ENCODE data around the gene OLFM2.

- no peak for TF ChIP-seq EZH2 (IDR thresholded peaks at IDR 0.05; ENCODE audit: borderline replicate concordance, low read depth, low read length, poor library complexity, severe bottlenecking)
- TF ChIP-seq, protein P1, sequence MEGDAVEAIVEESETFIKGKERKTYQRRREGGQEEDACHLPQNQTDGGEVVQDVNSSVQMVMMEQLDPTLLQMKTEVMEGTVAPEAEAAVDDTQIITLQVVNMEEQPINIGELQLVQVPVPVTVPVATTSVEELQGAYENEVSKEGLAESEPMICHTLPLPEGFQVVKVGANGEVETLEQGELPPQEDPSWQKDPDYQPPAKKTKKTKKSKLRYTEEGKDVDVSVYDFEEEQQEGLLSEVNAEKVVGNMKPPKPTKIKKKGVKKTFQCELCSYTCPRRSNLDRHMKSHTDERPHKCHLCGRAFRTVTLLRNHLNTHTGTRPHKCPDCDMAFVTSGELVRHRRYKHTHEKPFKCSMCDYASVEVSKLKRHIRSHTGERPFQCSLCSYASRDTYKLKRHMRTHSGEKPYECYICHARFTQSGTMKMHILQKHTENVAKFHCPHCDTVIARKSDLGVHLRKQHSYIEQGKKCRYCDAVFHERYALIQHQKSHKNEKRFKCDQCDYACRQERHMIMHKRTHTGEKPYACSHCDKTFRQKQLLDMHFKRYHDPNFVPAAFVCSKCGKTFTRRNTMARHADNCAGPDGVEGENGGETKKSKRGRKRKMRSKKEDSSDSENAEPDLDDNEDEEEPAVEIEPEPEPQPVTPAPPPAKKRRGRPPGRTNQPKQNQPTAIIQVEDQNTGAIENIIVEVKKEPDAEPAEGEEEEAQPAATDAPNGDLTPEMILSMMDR (conservative IDR thresholded peaks at IDR 0.05; ENCODE audit: low read depth, low read length) = no peak
Observed at GRCh38 chr19:9848762-9849161, 87.6 kb downstream of the OLFM2 start.
